GM23248 (cell line): Measurements from ENCODE around the gene CFAP126. TPM values are rescaled to one million over a fixed set of nuclear protein-coding genes. Genes with fewer than 3 reads are reported as not detected.
"Not testable (repeated sequence)": the region's sequence is repeated elsewhere in the genome, so short reads cannot be mapped to it uniquely, and the experiment has no call there.

ENCODE experiments used
- DNase-seq: peaks from one replicate; pipeline ENCODE4 v3.0.0-alpha.2; 2015
- H2AFZ ChIP-seq: fragments of 200-600 bp; sonication (generic); 2 replicates; pipeline ENCODE4 v1.6.1; 2016; ENCODE audit warnings: antibody characterized with exemption
- H3F3A ChIP-seq: fragments of 200-600 bp; sonication (generic); 2 replicates; pipeline ENCODE4 v1.6.1; 2016; ENCODE audit warnings: mild to moderate bottlenecking, antibody characterized with exemption, mixed run types; ENCODE audit not compliant: insufficient read depth
- H3K27ac ChIP-seq: fragments of 200-600 bp; sonication (generic); 2 replicates; pipeline ENCODE4 v1.5.1; 2016; ENCODE audit warnings: mild to moderate bottlenecking
- H3K27me3 ChIP-seq: fragments of 200-600 bp; sonication (generic); replicated peaks from 2 replicates; pipeline ENCODE4 v1.6.1; 2016; ENCODE audit warnings: mild to moderate bottlenecking; ENCODE audit not compliant: insufficient read depth
- H3K36me3 ChIP-seq: fragments of 200-600 bp; sonication (generic); 2 replicates; pipeline ENCODE4 v1.6.1; 2016; ENCODE audit warnings: low read depth, mild to moderate bottlenecking
- H3K4me1 ChIP-seq: fragments of 200-600 bp; sonication (generic); 2 replicates; pipeline ENCODE4 v1.6.1; 2016; ENCODE audit warnings: mild to moderate bottlenecking; ENCODE audit not compliant: insufficient read depth
- H3K4me2 ChIP-seq: fragments of 200-600 bp; sonication (generic); one replicate; pipeline ENCODE4 v1.6.1; 2016; ENCODE audit warnings: mild to moderate bottlenecking; ENCODE audit not compliant: unreplicated experiment
- H3K4me3 ChIP-seq: fragments of 200-600 bp; sonication (generic); 2 replicates; pipeline ENCODE4 v1.5.1; 2016; ENCODE audit warnings: mild to moderate bottlenecking
- H3K79me2 ChIP-seq: fragments of 200-600 bp; sonication (generic); 2 replicates; pipeline ENCODE4 v1.6.1; 2016; ENCODE audit warnings: mild to moderate bottlenecking; ENCODE audit not compliant: insufficient read depth
- H3K9ac ChIP-seq: fragments of 200-600 bp; sonication (generic); 2 replicates; pipeline ENCODE4 v1.6.1; 2016; ENCODE audit warnings: mild to moderate bottlenecking
- H3K9me2 ChIP-seq: fragments of 200-600 bp; sonication (generic); 2 replicates; pipeline ENCODE4 v1.6.1; 2016; ENCODE audit warnings: mixed run types, mild to moderate bottlenecking, moderate library complexity; ENCODE audit not compliant: insufficient read depth
- H3K9me3 ChIP-seq: fragments of 200-600 bp; sonication (generic); one replicate; pipeline ENCODE4 v1.6.1; 2017; ENCODE audit warnings: low read depth
- H4K20me1 ChIP-seq: fragments of 200-600 bp; sonication (generic); 2 replicates; pipeline ENCODE4 v1.6.0; 2016; ENCODE audit not compliant: insufficient read depth
- EZH2 ChIP-seq: fragments of 200-600 bp; sonication (generic); IDR thresholded peaks from 2 replicates; pipeline ENCODE4 v1.6.1; 2018; ENCODE audit warnings: antibody characterized with exemption, mild to moderate bottlenecking; ENCODE audit not compliant: insufficient read depth, poor library complexity, severe bottlenecking
- EZH2phosphoT487 ChIP-seq: fragments of 200-600 bp; sonication (generic); IDR thresholded peaks from 2 replicates; pipeline ENCODE4 v1.6.1; 2018; ENCODE audit warnings: antibody characterized with exemption, moderate library complexity, mild to moderate bottlenecking, low read depth; ENCODE audit not compliant: insufficient read depth
- WGBS, 2 experiments: methylation state at CpG; one replicate each; pipeline ENCODE4 v1.1.6; 2015 to 2017; ENCODE audit warnings: low lambda C conversion rate in 2 of 2, low coverage in 1 of 2; ENCODE audit errors: missing lambda C conversion rate in 2 of 2; 5-methylcytosine and 5-hydroxymethylcytosine counted together
- in situ Hi-C: fragments of 300-500 bp; cut with MboI; formaldehyde crosslinking; loops from 2 replicates; pipeline ENCODE4 v1.15.0; 2020
- polyA plus RNA-seq: library from polyadenylated mRNA; unstranded; fragments of >200 nt; fragmentation: Nextera tagmentation; extraction: Ambion mirVana; gene quantifications from 2 replicates; pipeline ENCODE4 v1.2.1, GENCODE V29; 2016
- total RNA-seq: library from RNA; depleted of rRNA; stranded (reverse); fragments of >200 nt; shearing (Covaris generic); gene quantifications from 2 replicates; pipeline ENCODE4 v1.2.3, GENCODE V29; 2014; rRNA removed

The CFAP126 gene
- total RNA-seq = not detected in 2 replicates
- polyA plus RNA-seq = not detected in 2 replicates

GRCh38 chr1:161367684-161368400 lies at the start of gene CFAP126:
Gene CFAP126, minus strand, starts transcription at chr1:161367876. Its CDS starts 8 bp downstream, at chr1:161367868.
- Histone ChIP-seq H3K9me2 (no peaks in the 10 kb centered on the region), H4K20me1 (no peaks in the 10 kb centered on the region), H3F3A (no peaks in the 10 kb centered on the region), H2AFZ (no peak within 1 kb of the TSS), H3K9me3 (no peaks in the 10 kb centered on the region), H3K4me3 (no peak within 1 kb of the TSS), H3K79me2 (no peaks in the 10 kb centered on the region), H3K27ac (peak within 1 kb of the TSS; percentile 45), H3K4me2 (no peak within 1 kb of the TSS), H3K9ac (peak within 1 kb of the TSS; percentile 36; the same call in 1 of the 2 replicates), H3K27me3 (no peaks in the 10 kb centered on the region), H3K36me3 (peaks cover 9% of the 10 kb centered on the region; the same call in 1 of the 2 replicates), H3K4me1 (no peaks in the 10 kb centered on the region)
- no peak for TF ChIP-seq EZH2phosphoT487
- TF ChIP-seq EZH2 = no peak
- DNase-seq = peak; percentile 86
- in situ Hi-C loops = no loop called here
- 19% methylated on average over 6 of the region's 6 CpGs for WGBS, 2 experiments

- WGBS, 2 experiments = 57 to 69% methylated on average over 7 of the region's 7 CpGs
- H3K9ac ChIP-seq, H3K36me3 ChIP-seq, DNase-seq, H2AFZ ChIP-seq, H4K20me1 ChIP-seq, in situ Hi-C loops, H3K4me2 ChIP-seq, H3K4me3 ChIP-seq, H3K9me3 ChIP-seq, H3K27ac ChIP-seq, H3K27me3 ChIP-seq, H3K4me1 ChIP-seq, H3K9me2 ChIP-seq, H3F3A ChIP-seq, H3K79me2 ChIP-seq: not testable (repeated sequence)
Measured at GRCh38 chr1:161413050-161413449, 45.4 kb upstream of the CFAP126 start.

- H3K36me3 ChIP-seq, H3K27ac ChIP-seq, H3K27me3 ChIP-seq, H3K9me2 ChIP-seq, H2AFZ ChIP-seq, H3K9me3 ChIP-seq, H3F3A ChIP-seq, H3K79me2 ChIP-seq, in situ Hi-C loops, H3K4me1 ChIP-seq, H3K4me2 ChIP-seq, H3K4me3 ChIP-seq, H3K9ac ChIP-seq, DNase-seq, H4K20me1 ChIP-seq: not testable (repeated sequence)
- WGBS, 2 experiments = 41 to 54% methylated on average over 4 of the region's 4 CpGs
Measured at GRCh38 chr1:161410636-161410970, 42.9 kb upstream of the CFAP126 start.

GRCh38 chr1:161409848-161410635 lies 42.4 kb upstream of the CFAP126 start:
- H3K27me3 ChIP-seq, H3K4me3 ChIP-seq, H3K4me2 ChIP-seq, in situ Hi-C loops, H3K9me3 ChIP-seq, DNase-seq, H2AFZ ChIP-seq, H3K4me1 ChIP-seq, H4K20me1 ChIP-seq, H3K9ac ChIP-seq, H3K36me3 ChIP-seq, H3K9me2 ChIP-seq, H3F3A ChIP-seq, H3K27ac ChIP-seq, H3K79me2 ChIP-seq: not testable (repeated sequence)
- 69 to 75% methylated on average over 13 of the region's 13 CpGs for WGBS, 2 experiments
